Hindlimb muscle (tissue), 1 donor: Measurements from ENCODE around the gene PHF13. TPM values are rescaled to one million over a fixed set of nuclear protein-coding genes. Genes with fewer than 3 reads are reported as not detected.

ENCODE experiments used
- DNase-seq: peaks from one replicate; pipeline ENCODE4 v3.0.0-alpha.2; 2013
- polyA plus RNA-seq: library from polyadenylated mRNA; unstranded; fragments of 120-200 nt; gene quantifications from one replicate; pipeline ENCODE4 v1.2.1, GENCODE V29; 2013; ENCODE audit not compliant: insufficient read length

PHF13 gene
- 21.9 TPM for polyA plus RNA-seq

GRCh38 chr1:6613361-6614018, at the start of gene PHF13:
Gene PHF13, plus strand, starts transcription at chr1:6613731. Its CDS starts 336 bp downstream, at chr1:6614067.
- peak; percentile 99 for DNase-seq

- no peak for DNase-seq
Observed at GRCh38 chr1:6569033-6569432, 44.5 kb upstream of the PHF13 start.

GRCh38 chr1:6570100-6570499, 43.4 kb upstream of the PHF13 start:
- no peak for DNase-seq

- no peak for DNase-seq
Observed at GRCh38 chr1:6570987-6571386, 42.5 kb upstream of the PHF13 start.

- no peak for DNase-seq
Observed at GRCh38 chr1:6572653-6573383, 40.7 kb upstream of the PHF13 start.

GRCh38 chr1:6574025-6574620, 39.4 kb upstream of the PHF13 start:
- DNase-seq: no peak

GRCh38 chr1:6574818-6575217, 38.7 kb upstream of the PHF13 start:
- DNase-seq: no peak

GRCh38 chr1:6577831-6578525, 35.6 kb upstream of the PHF13 start:
- no peak for DNase-seq

- DNase-seq: no peak
Observed at GRCh38 chr1:6578624-6579373, 34.7 kb upstream of the PHF13 start.

- peak; percentile 100 for DNase-seq
Observed at GRCh38 chr1:6579374-6580118, 34.0 kb upstream of the PHF13 start, which contains the start of gene ZBTB48. Gene ZBTB48, plus strand, starts transcription at chr1:6579994. Its CDS starts 616 bp downstream, at chr1:6580610.

GRCh38 chr1:6580119-6580592, 33.4 kb upstream of the PHF13 start:
- no peak for DNase-seq

- no peak for DNase-seq
Observed at GRCh38 chr1:6580593-6581409, 32.7 kb upstream of the PHF13 start.

- DNase-seq: no peak
Observed at GRCh38 chr1:6581561-6582305, 31.8 kb upstream of the PHF13 start.

GRCh38 chr1:6582370-6582769, 31.2 kb upstream of the PHF13 start:
- no peak for DNase-seq

GRCh38 chr1:6584126-6585080, 29.1 kb upstream of the PHF13 start:
- no peak for DNase-seq

- DNase-seq: no peak
Observed at GRCh38 chr1:6585081-6585722, 28.3 kb upstream of the PHF13 start.

GRCh38 chr1:6585841-6586240, 27.7 kb upstream of the PHF13 start:
- DNase-seq: no peak

- no peak for DNase-seq
Observed at GRCh38 chr1:6586404-6586816, 27.1 kb upstream of the PHF13 start.
